ENCODE measurements around the gene BRINP3. TPM values are rescaled to one million over a fixed set of nuclear protein-coding genes. Genes with fewer than 3 reads are reported as not detected.

BRINP3 gene
- total and polyA plus RNA-seq, 2 of the 13 experiments (the other 11 are each of a cell fraction or from before 2014, with no cell fraction given) = not detected

- H2AFZ ChIP-seq (ENCODE audit: low read length) = no peak overlapping the region
- no peak for DNase-seq (ENCODE audit: low spot score)
- no peak for FAIRE-seq
- H4K20me1 ChIP-seq (ENCODE audit: insufficient read depth, low read length) = no peaks in the 10 kb centered on the region
- ChIA-PET POLR2A (no interaction called here), CTCF (ENCODE audit: low intra/inter-chr PET ratio, low total read pairs) (no interaction called here)
- in situ Hi-C loops (cut with HindIII; ENCODE audit: extremely low pct_ligation_motif_present, low pct_unique_long_range_greater_than_20kb) = no loop called here
- BruUV-seq (replicated peaks) = no TSS peak
- H3K9ac ChIP-seq (ENCODE audit: insufficient read depth, low read depth, low read length) = no peak overlapping the region
- no peak overlapping the region for H3K4me3 ChIP-seq (replicated peaks in 1 of 3; ENCODE audit: insufficient read depth in 1 of 3, low read depth in 2 of 3, low read length in 3 of 3)
- H3K4me1 ChIP-seq (ENCODE audit: insufficient read depth, low read length) = no peaks in the 10 kb centered on the region
- ATAC-seq = no peak
- H3K9me3 ChIP-seq (ENCODE audit: low read length) = no peaks in the 10 kb centered on the region
- no peak overlapping the region for H3K27ac ChIP-seq (ENCODE audit: extremely low read length, insufficient read depth, low read length)
- H3K27me3 ChIP-seq (ENCODE audit: control insufficient read depth in 1 of 2, insufficient read depth in 2 of 2, low read length in 2 of 2) = no peaks in the 10 kb centered on the region
- TF ChIP-seq MAZ (IDR thresholded peaks at IDR 0.05; ENCODE audit: borderline replicate concordance, low read depth, low read length) = no peak
- no peak for TF ChIP-seq MAZ (CRISPR knock-in tag; IDR thresholded peaks at IDR 0.05; ENCODE audit: low read depth)
- no peak for TF ChIP-seq ZNF747 (CRISPR knock-in tag; IDR thresholded peaks at IDR 0.05; ENCODE audit: borderline replicate concordance)
- no peak for TF ChIP-seq ETV6 (CRISPR knock-in tag; conservative IDR thresholded peaks at IDR 0.05)
- no peak overlapping the region for H3K4me2 ChIP-seq (ENCODE audit: low read depth, low read length)
- H3K36me3 ChIP-seq (replicated peaks in 1 of 2; ENCODE audit: control insufficient read depth in 1 of 2, insufficient read depth in 2 of 2, low read length in 2 of 2) = no peaks in the 10 kb centered on the region
- no peaks in the 10 kb centered on the region for H3K79me2 ChIP-seq (ENCODE audit: insufficient read depth, low read length)
- intact Hi-C loops (cut with micrococcal nuclease; ENCODE audit: unreplicated experiment) = no loop called here
- WGBS (ENCODE audit: low lambda C conversion rate) = 1% methylated on average over 6 of the region's 6 CpGs
Measured at GRCh38 chr1:190391582-190391981, 86.1 kb downstream of the BRINP3 start.

GRCh38 chr1:190377991-190378390 is 99.7 kb downstream of the BRINP3 start:
- ChIA-PET POLR2A (no interaction called here), CTCF (ENCODE audit: low intra/inter-chr PET ratio, low total read pairs) (no interaction called here)
- no peaks in the 10 kb centered on the region for H3K4me1 ChIP-seq (ENCODE audit: insufficient read depth, low read length)
- no peak for DNase-seq (ENCODE audit: low spot score)
- no peak overlapping the region for H3K4me3 ChIP-seq (replicated peaks in 1 of 3; ENCODE audit: insufficient read depth in 1 of 3, low read depth in 2 of 3, low read length in 3 of 3)
- H3K79me2 ChIP-seq (ENCODE audit: insufficient read depth, low read length) = no peaks in the 10 kb centered on the region
- intact Hi-C loops (cut with micrococcal nuclease; ENCODE audit: unreplicated experiment) = no loop called here
- no peaks in the 10 kb centered on the region for H3K9me3 ChIP-seq (ENCODE audit: low read length)
- no peak for TF ChIP-seq ZNF776 (CRISPR knock-in tag; IDR thresholded peaks at IDR 0.05)
- TF ChIP-seq ZNF672 (CRISPR knock-in tag; IDR thresholded peaks at IDR 0.05) = no peak
- TF ChIP-seq, protein P1, sequence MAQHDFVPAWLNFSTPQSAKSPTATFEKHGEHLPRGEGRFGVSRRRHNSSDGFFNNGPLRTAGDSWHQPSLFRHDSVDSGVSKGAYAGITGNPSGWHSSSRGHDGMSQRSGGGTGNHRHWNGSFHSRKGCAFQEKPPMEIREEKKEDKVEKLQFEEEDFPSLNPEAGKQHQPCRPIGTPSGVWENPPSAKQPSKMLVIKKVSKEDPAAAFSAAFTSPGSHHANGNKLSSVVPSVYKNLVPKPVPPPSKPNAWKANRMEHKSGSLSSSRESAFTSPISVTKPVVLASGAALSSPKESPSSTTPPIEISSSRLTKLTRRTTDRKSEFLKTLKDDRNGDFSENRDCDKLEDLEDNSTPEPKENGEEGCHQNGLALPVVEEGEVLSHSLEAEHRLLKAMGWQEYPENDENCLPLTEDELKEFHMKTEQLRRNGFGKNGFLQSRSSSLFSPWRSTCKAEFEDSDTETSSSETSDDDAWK (CRISPR knock-in tag; IDR thresholded peaks at IDR 0.05) = no peak
- H2AFZ ChIP-seq (ENCODE audit: low read length) = no peak overlapping the region
- no peaks in the 10 kb centered on the region for H3K36me3 ChIP-seq (replicated peaks in 1 of 2; ENCODE audit: control insufficient read depth in 1 of 2, insufficient read depth in 2 of 2, low read length in 2 of 2)
- WGBS (ENCODE audit: low lambda C conversion rate) = 16% methylated on average over 2 of the region's 2 CpGs
- H3K27ac ChIP-seq (ENCODE audit: extremely low read length, insufficient read depth, low read length) = no peak overlapping the region
- FAIRE-seq = no peak
- in situ Hi-C loops (cut with HindIII; ENCODE audit: extremely low pct_ligation_motif_present, low pct_unique_long_range_greater_than_20kb) = no loop called here
- H3K27me3 ChIP-seq (ENCODE audit: control insufficient read depth in 1 of 2, insufficient read depth in 2 of 2, low read length in 2 of 2) = no peaks in the 10 kb centered on the region
- BruUV-seq (replicated peaks) = no TSS peak
- no peak overlapping the region for H3K9ac ChIP-seq (ENCODE audit: insufficient read depth, low read depth, low read length)
- no peak overlapping the region for H3K4me2 ChIP-seq (ENCODE audit: low read depth, low read length)
- H4K20me1 ChIP-seq (ENCODE audit: insufficient read depth, low read length) = no peaks in the 10 kb centered on the region
- no peak for ATAC-seq
